Prostate gland (tissue), 2 donors: ENCODE data around the gene SSR3. TPM values are rescaled to one million over a fixed set of nuclear protein-coding genes. Genes with fewer than 3 reads are reported as not detected.

Experiments used
- DNase-seq: peaks from one replicate; pipeline ENCODE4 v3.0.0-alpha.2; 2019; ENCODE audit warnings: low spot score
- H3K27ac ChIP-seq, 2 donors: fragments of 200-600 bp; sonication (generic); 2 replicates each; pipeline ENCODE4 v1.5.1; 2017 to 2019
- H3K27me3 ChIP-seq: fragments of 200-600 bp; sonication (generic); replicated peaks from 2 replicates; pipeline ENCODE4 v1.5.1; 2019; ENCODE audit not compliant: insufficient read depth
- H3K36me3 ChIP-seq, 2 donors: fragments of 200-600 bp; sonication (generic); 1 replicate in 1 of 2; 2 replicates in 1 of 2; pipeline versions ENCODE4 v1.5.1 to v1.8.1; 2017 to 2019
- H3K4me1 ChIP-seq: fragments of 200-600 bp; sonication (generic); replicated peaks from 2 replicates; pipeline ENCODE4 v1.5.1; 2019
- H3K4me3 ChIP-seq, 2 donors: fragments of 200-600 bp; sonication (generic); 2 replicates each; pipeline ENCODE4 v1.5.1; 2017 to 2019
- H3K9me3 ChIP-seq: fragments of 200-600 bp; sonication (generic); 2 replicates; pipeline ENCODE4 v1.5.1; 2017
- POLR2A ChIP-seq: fragments of 450-650 bp; IDR thresholded peaks from one replicate; pipeline ENCODE4 v1.6.1; 2016; ENCODE audit warnings: antibody characterized with exemption, mild to moderate bottlenecking
- POLR2AphosphoS5 ChIP-seq: sonication (generic); formaldehyde crosslinking; IDR thresholded peaks from one replicate; pipeline ENCODE4 v1.6.1; 2017; ENCODE audit warnings: antibody characterized with exemption
- WGBS: methylation state at CpG from one replicate; pipeline ENCODE4 v1.1.5; 2018; 5-methylcytosine and 5-hydroxymethylcytosine counted together
- intact Hi-C: fragments of 100-400 bp; cut with DNase I; formaldehyde crosslinking; loops from one replicate; pipeline ENCODE4 v1.14.2; 2022
- total RNA-seq, 2 donors: library from RNA; depleted of rRNA; stranded (reverse); fragments of >200 nt; gene quantifications; one replicate each; pipeline ENCODE4 v1.1.0, GENCODE V29; 2016
- TF ChIP-seq, protein P1 (sequence below), 4 experiments: fragments of 200-600 bp in 2 of 4; fragments of 450-650 bp in 2 of 4; sonication (generic) in 2 of 4; IDR thresholded peaks; 1 replicate in 3 of 4; 2 replicates in 1 of 4; pipeline ENCODE4 v1.5.1; 2016 to 2019; ENCODE audit warnings: antibody characterized with exemption in 4 of 4, mild to moderate bottlenecking in 2 of 4, moderate library complexity in 2 of 4

Gene SSR3
- total RNA-seq, 2 donors from 2014 or later: 102 to 142 TPM

DNA sequence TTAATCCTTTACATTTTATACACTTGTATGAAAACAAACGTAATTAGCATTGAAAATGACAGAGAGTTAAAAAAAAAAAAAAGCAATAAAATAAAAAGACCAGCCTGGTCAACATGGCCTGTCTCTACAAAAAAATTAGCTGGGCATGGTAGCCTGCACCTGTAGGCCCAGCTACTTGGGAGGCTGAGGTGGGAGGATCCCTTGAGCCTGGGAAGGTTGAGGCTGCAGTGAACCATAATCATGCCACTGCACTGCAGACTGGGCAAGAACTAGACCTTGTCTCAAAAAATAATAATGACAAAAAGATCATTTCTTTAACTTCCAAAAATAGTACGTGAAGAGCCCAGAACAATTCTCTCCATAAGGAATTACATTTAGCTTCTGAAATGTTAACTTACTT lies 1.9 kb downstream of the SSR3 start:
- intact Hi-C loops: no loop called here
- Histone ChIP-seq H3K4me1 (peaks cover 3% of the 10 kb centered on the region), H3K27ac (no peak overlapping the region)

DNA sequence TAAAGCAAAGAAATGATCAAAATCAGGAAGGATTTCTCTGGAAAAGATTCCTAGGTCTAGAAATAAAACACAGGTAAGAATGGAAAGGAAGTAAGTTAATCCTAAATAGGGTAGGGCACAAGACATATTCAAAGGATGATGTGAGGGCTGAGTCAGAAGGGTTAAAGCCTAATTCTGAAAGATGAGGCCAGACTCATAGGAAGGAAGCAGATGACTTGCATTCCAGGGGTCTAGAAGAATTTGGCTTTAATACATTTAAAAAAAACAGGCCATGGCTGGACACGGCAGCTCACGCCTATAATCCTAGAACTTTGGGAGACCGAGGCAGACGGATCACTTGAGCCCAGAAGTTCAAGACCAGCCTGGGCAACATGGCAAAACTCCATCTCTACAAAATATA lies 3.2 kb downstream of the SSR3 start:
- TF ChIP-seq POLR2A (no peak), POLR2AphosphoS5 (no peak)
- TF ChIP-seq, protein P1, sequence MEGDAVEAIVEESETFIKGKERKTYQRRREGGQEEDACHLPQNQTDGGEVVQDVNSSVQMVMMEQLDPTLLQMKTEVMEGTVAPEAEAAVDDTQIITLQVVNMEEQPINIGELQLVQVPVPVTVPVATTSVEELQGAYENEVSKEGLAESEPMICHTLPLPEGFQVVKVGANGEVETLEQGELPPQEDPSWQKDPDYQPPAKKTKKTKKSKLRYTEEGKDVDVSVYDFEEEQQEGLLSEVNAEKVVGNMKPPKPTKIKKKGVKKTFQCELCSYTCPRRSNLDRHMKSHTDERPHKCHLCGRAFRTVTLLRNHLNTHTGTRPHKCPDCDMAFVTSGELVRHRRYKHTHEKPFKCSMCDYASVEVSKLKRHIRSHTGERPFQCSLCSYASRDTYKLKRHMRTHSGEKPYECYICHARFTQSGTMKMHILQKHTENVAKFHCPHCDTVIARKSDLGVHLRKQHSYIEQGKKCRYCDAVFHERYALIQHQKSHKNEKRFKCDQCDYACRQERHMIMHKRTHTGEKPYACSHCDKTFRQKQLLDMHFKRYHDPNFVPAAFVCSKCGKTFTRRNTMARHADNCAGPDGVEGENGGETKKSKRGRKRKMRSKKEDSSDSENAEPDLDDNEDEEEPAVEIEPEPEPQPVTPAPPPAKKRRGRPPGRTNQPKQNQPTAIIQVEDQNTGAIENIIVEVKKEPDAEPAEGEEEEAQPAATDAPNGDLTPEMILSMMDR (IDR thresholded peaks at IDR 0.05): no peak
- intact Hi-C loops: no loop called here
- Histone ChIP-seq H3K4me3 (no peak overlapping the region), H3K4me1 (peaks cover 6% of the 10 kb centered on the region), H3K27ac (no peak overlapping the region), H3K36me3 (no peaks in the 10 kb centered on the region), H3K9me3 (no peaks in the 10 kb centered on the region), H3K27me3 (no peaks in the 10 kb centered on the region)
- 86% methylated on average over 4 of the region's 4 CpGs for WGBS
- DNase-seq: no peak

More for the DNA sequence above, 1.9 kb downstream of the SSR3 start:
- WGBS: 72% methylated on average over 2 of the region's 2 CpGs
- DNase-seq: no peak
- Histone ChIP-seq H3K36me3 (no peaks in the 10 kb centered on the region), H3K9me3 (no peaks in the 10 kb centered on the region), H3K4me3 (no peak overlapping the region), H3K27me3 (no peaks in the 10 kb centered on the region)
- no peak for TF ChIP-seq POLR2A
- no peak for TF ChIP-seq POLR2AphosphoS5
- TF ChIP-seq, protein P1 (IDR thresholded peaks at IDR 0.05): no peak

DNA sequence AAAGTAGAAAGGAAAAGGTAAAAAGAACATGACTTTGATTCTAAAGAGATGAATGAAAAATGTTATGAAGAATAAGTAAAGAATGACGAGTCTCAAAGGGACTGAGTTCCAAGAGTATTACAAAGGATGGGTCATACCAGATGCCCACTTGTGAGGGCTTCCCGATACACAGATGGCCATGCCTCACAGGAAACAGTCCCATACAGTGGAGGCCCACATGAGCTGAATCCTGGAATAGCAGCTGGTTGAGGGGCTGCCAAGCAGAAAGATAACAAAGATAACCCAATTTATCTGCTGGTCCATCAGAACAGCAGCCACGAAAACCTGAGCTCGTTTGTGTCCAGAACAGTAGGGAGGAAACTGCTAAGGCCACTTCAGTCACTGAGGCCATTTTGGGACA lies 3.7 kb downstream of the SSR3 start:
- no peak for DNase-seq
- no peaks in the 10 kb centered on the region for H3K9me3 ChIP-seq
- H3K36me3 ChIP-seq: no peaks in the 10 kb centered on the region
- peaks cover 6% of the 10 kb centered on the region for H3K4me1 ChIP-seq
- no peaks in the 10 kb centered on the region for H3K27me3 ChIP-seq
- 54% methylated on average over 4 of the region's 4 CpGs for WGBS
- intact Hi-C loops: no loop called here
- H3K4me3 ChIP-seq: no peak overlapping the region
- TF ChIP-seq POLR2AphosphoS5: no peak
- TF ChIP-seq, protein P1 (IDR thresholded peaks at IDR 0.05): no peak
- TF ChIP-seq POLR2A: no peak
- H3K27ac ChIP-seq: no peak overlapping the region

DNA sequence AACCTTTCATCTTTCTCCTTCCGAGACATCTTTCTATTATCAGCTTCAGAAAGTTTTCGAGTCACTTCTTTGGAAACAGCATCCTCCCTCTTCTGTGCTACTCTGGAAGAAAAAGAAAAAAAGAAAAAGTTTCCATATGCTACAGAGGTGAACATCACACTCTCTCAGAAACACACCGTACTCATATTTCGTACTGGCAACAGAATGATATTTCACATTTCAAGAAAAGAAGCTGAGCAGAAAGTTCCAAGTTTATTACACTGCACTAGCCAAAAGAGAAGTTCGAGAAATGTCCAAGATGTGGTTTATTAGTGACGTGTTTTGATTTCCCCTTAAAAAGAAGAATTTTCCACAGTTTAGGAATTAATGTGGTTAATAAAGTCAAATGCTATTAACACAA lies 6.0 kb downstream of the SSR3 start:
- TF ChIP-seq, protein P1 (IDR thresholded peaks at IDR 0.05): no peak
- TF ChIP-seq POLR2AphosphoS5: peak; percentile 14
- Histone ChIP-seq H3K27me3 (no peaks in the 10 kb centered on the region), H3K4me1 (peaks cover 6% of the 10 kb centered on the region), H3K9me3 (no peaks in the 10 kb centered on the region), H3K4me3 (no peak overlapping the region), H3K36me3 (peaks cover 0 to under 1% of the 10 kb centered on the region in 2 donors), H3K27ac (peak overlapping the region; percentile 57 to 71)
- 64% methylated on average over 6 of the region's 6 CpGs for WGBS
- intact Hi-C loops: loop anchor here (5.0 kb wide), 1 partner anchor 583 kb away; no protein-coding TSS in a partner anchor
- no peak for DNase-seq

DNA sequence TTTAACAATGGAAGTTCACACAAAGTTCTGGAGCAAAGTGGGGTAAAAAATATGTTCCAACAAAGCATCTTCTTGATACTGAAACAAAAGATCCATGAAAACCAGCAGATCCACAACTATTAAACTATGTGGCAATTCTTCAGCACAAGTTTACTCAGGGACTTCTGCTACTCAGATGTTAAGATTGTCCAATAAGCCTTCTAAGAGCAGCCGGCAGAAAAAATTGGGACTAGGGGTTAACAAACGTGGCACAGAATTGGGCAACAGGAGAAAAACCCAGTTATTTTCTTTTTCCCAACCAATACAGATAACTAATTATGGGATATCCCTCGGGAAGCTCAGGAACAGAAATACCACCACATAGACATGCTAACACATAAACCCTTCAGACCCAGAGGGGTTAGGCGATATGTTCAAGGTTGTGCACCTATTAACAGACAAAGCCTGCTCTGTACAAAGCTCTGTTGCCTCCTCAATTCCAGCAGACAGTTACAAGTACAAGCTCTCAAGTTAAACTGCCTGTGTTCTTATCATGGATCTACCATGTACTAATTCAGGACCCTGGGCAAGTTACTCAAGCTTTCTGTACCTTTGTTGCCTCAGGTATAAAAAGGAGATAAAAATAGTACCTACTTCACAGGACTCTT lies 6.8 kb downstream of the SSR3 start:
- TF ChIP-seq POLR2AphosphoS5 (no peak), POLR2A (no peak)
- TF ChIP-seq, protein P1 (IDR thresholded peaks at IDR 0.05): no peak
- no peaks in the 10 kb centered on the region for H3K27me3 ChIP-seq
- H3K4me3 ChIP-seq: no peak overlapping the region
- peaks cover 0 to 8% of the 10 kb centered on the region in 2 donors for H3K36me3 ChIP-seq
- DNase-seq: no peak
- intact Hi-C loops: loop anchor here (5.0 kb wide), 1 partner anchor 584 kb away; no protein-coding TSS in a partner anchor
- H3K27ac ChIP-seq: peak overlapping the region; percentile 57 to 71
- H3K9me3 ChIP-seq: no peaks in the 10 kb centered on the region
- WGBS: 31% methylated on average over 4 of the region's 4 CpGs
- peaks cover 6% of the 10 kb centered on the region for H3K4me1 ChIP-seq
